Measurements from ENCODE around the gene PTPN12.

Gene PTPN12

DNA sequence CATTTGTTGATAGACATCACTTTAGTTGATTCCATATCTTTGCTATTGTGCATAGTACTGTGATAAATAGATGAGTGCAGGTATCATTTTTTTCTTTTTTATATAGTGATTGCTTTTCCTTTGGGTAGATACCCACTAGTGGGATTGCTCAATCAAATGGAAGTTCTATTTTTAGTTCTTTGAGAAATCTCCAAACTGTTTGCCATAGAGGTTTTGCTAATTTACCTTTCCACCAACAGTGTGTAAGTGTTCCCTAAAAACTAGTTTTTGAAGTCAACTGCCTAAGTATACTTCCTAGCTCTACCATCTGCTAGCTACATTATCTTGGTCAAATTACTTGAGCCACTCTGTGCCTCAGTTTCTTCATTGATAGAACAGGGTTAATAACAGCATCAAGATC is 127.6 kb downstream of the PTPN12 start:
- no peak for DNase-seq (ENCODE audit: low read depth)

DNA sequence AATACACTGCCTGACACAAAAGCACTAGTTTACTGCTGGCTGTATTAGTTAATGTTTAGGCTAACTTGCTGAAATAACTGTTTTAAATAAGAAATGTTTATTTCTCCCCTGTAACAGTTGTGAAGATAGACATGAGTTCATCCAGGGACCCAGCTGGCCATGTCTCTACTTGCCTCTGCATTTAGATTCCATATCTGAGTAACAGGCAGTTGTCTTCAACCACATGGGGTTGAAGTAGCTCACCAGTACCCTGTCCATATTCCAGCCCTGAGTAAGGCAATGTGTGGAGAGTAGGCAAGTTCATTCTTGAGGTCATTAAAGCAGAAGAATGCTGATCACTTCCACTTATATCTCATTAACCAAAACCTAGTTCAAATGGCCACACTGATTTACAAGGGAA is 128.1 kb downstream of the PTPN12 start:
- no peak for DNase-seq (ENCODE audit: low read depth)

DNA sequence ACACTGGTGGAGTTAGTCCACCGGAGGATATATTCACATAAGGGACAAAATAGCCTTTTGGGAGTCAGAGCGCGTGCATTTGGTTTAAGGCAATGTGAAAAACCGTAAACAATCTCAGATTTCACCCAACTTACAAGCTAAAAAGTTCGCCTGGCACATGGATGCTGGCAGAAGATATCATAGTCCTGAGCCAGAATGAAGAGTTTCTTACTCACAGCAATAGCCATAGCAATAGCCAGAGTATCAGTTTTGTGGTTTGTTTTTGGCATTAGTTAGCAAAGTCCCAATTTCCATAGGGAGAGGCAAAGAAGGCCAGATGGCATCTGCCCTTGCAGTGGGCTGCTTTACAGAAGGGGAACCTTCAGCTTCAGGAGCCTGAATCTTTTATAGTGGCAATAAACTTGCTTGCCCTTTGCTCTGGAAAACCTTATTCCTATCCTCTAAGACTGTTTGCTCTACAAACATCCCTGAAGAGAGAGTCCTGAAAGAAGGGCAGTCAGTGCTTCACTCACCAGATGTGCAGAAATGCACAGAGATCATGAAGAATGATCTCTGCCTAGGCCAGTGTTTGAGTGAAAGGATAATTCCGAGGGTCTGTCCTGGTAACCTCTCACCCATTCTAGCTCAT is 130.5 kb downstream of the PTPN12 start:
- DNase-seq (ENCODE audit: low read depth) = peak; percentile 50

DNA sequence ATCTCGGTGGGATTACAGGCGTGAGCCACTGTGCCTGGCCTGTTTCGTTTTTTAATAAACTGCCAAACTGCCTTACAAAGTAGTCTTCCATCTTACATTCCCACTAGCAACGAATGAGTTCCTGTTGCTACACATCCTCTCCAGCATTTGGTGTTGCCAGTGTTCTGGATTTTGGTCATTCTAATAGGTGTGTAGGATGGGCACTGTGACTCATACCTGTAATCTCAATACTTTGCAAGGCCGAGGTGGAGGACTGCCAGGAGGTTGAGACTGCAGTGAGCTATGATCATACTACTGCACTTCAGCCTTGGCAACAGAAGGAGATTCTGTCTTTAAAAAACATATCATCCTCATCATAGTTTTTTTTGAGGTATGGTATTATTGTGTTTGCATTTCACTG is 137.8 kb downstream of the PTPN12 start:
- no peak for DNase-seq (ENCODE audit: low read depth)

DNA sequence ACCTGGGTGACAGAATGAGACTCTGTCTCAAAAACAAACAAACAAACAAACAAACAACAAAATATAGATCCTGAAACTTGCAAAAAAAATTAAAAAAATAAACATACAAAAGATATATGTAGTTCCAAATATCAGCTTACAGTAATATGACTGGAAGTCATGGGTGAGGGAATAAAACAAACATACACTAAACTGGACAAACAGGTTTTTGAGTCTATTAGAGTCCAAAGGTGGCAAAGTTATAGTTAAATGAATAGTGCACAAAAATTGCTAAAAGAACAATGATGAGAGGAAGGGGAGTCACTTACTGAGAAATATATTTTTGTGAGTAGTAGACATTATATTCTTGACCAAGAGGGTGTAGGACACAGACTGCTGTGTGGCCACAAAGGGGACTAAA is 142.5 kb downstream of the PTPN12 start:
- no peak for DNase-seq (ENCODE audit: low read depth)

DNA sequence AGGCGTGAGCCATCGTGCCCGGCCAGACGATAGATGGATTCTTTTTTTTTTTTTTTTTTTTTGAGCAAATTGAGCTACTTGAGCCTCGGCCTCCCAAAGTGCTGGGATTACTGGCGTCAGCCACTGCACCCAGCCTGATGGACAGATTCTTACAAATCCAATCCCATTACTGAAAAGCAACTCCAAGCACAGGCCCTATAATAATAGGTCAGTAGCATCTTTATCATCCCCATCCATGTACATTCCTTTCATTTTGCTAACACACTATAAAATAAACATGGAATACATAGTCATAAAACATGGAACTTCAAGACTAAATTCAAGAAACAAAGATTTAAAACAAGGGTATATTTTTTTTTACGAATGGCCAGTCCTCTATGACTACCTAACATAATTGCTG is 143.2 kb downstream of the PTPN12 start:
- no peak for DNase-seq (ENCODE audit: low read depth)

DNA sequence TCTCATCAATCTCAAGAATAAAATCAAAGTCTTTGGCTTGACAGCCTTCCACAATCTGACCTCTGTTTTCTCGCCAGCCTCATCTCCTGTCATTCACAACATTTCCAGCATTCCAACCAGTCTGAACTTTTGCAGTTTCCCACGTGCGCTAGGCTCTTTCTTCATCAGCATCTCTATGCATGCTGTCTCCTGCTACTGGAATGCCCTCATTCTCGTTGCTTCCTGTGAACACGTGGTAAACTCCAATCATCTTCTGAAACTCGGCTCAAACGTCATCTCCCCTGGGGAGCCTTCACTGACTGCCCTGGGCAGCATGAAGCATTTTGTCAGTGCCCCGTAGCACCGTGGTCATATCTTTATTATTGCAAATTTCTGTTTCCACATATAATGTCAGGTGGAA is 146.9 kb downstream of the PTPN12 start:
- DNase-seq (ENCODE audit: low read depth) = peak; percentile 60

DNA sequence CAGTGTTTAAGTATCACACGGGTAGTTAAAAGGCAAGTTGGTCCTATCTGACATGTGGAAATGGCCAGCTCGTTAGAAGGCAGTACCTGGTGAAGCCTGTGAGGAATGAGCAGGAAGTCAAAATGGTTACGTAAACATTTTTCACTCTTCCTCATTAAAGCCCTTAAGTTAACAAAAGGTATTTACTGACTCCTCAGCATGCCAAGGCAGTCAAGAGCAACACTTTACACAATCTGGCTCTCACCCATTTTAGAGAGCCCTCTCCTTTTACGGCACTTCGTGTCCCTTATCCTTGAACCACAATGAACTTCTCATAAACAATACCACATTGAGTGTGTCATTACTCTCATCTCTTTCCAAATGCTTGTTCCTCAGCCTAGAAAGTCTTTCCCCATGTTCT is 148.1 kb downstream of the PTPN12 start:
- no peak for DNase-seq (ENCODE audit: low read depth)

DNA sequence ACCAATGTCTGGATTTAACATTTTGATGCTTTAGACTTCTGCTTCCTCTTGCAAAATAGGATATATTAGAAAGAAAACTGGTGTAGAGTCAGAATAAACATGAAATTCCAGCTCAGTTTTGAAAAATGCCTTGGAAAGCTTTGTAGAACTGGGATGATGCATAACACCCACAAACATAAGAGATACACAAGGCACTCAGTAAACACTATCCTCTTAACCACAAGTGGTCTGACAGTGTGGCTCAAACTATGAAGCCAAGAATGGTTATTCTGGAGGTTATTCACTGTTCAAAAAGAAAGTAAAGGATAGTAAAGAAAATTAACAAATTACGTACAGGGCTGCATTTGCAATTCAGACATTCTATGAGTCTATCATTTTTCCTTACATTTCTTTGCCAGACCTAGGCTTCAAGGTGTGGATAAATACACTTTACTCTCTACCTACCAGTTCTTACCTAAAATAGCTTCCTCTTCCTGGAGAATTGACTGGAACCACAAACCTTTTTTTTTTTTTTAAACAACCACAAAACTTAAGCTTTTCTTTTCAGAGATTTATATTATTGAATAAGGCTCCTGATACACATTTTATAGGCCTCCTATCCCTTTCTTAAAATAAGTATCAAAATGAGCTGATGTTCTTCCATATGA is 150.1 kb downstream of the PTPN12 start:
- no peak for DNase-seq (ENCODE audit: low read depth)

DNA sequence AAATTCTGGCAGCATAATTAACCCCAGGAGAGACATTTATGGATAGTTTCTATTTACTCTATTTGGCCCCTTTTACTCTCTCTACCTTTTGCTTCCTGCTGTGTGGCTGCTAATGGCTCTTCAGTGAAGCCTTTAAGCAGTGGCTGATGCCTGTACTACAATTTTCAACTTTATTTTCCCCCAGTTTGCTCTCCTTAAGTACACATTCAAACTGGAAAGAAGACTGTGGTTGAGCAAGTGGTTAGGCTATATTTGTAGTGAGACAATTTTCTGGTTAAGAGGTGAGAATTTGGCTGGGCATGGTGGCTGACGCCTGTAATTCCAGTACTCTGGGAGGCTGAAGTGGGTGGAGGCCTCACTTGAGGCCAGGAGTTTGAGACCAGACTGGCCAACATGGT is 150.7 kb downstream of the PTPN12 start:
- no peak for DNase-seq (ENCODE audit: low read depth)

All from fibroblast of the conjunctiva (primary cell).